Muscle of arm (tissue), 12 donors: ENCODE results near the gene RAB44. TPM values are rescaled to one million over a fixed set of nuclear protein-coding genes. Genes with fewer than 3 reads are reported as not detected.
"Not testable (repeated sequence)": the region's sequence is repeated elsewhere in the genome, so short reads cannot be mapped to it uniquely, and the experiment has no call there.

Experiments used
- DNase-seq: peaks from one replicate; pipeline ENCODE4 v3.0.0-alpha.2; 2013
- polyA plus RNA-seq, 12 donors: library from polyadenylated mRNA; unstranded; fragments of 120-200 nt; gene quantifications; one replicate each; pipeline ENCODE4 v1.2.1, GENCODE V29; 2013; ENCODE audit not compliant: insufficient read length in 12 of 12

The RAB44 gene
- polyA plus RNA-seq, 12 donors = 0.04 to 0.50 (median 0.10) TPM; not detected in 4

DNA sequence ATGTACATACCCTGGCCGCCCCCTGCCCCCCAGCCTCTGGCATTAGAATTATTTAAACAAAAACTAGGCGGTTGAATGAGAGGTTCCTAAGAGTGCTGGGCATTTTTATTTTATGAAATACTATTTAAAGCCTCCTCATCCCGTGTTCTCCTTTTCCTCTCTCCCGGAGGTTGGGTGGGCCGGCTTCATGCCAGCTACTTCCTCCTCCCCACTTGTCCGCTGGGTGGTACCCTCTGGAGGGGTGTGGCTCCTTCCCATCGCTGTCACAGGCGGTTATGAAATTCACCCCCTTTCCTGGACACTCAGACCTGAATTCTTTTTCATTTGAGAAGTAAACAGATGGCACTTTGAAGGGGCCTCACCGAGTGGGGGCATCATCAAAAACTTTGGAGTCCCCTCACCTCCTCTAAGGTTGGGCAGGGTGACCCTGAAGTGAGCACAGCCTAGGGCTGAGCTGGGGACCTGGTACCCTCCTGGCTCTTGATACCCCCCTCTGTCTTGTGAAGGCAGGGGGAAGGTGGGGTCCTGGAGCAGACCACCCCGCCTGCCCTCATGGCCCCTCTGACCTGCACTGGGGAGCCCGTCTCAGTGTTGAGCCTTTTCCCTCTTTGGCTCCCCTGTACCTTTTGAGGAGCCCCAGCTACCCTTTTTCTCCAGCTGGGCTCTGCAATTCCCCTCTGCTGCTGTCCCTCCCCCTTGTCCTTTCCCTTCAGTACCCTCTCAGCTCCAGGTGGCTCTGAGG is 11.5 kb upstream of the RAB44 start:
- no peak for DNase-seq

DNA sequence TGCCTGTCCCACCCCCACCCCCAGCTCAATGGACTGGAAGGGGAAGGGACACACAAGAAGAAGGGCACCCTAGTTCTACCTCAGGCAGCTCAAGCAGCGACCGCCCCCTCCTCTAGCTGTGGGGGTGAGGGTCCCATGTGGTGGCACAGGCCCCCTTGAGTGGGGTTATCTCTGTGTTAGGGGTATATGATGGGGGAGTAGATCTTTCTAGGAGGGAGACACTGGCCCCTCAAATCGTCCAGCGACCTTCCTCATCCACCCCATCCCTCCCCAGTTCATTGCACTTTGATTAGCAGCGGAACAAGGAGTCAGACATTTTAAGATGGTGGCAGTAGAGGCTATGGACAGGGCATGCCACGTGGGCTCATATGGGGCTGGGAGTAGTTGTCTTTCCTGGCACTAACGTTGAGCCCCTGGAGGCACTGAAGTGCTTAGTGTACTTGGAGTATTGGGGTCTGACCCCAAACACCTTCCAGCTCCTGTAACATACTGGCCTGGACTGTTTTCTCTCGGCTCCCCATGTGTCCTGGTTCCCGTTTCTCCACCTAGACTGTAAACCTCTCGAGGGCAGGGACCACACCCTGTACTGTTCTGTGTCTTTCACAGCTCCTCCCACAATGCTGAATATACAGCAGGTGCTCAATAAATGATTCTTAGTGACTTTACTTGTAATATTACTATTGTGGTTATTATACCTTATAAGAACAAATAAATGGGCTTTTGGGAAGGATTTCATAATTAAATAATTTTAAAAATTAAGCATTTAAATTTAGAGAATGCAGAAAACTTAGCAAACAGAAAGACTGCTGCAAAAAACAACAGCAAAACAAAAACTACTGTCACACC is 10.7 kb upstream of the RAB44 start:
- no peak for DNase-seq

DNA sequence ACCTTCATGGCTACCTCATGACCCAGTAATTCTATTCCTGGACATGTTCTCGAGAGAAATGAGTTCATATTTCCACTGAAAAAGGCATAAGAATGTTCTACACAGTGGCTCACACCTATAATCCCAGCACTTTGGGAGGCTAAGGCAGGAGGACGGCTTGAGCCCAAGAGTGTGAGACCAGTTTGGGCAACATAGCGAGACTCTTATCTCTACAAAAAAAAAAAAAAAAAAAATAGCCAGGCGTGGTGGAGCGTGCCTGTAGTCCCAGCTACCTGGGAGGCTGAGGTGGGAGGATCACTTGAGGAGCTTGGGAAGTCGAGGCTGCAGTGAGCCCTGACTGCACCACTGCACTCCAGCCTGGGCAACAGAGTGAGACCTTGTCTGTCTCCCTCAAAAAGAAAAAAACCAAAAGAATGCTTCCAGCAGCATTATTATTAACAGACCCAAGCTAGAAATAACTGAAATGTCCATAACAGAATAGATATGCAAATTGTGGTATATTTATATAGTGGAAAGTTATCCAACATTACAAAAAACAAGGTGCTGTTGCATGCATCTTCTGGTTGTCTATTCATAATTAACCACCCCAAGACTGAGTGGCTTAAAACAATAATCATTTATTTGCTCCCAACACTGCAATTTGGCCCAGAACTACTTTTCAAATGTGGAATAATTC is 9.4 kb upstream of the RAB44 start:
- no peak for DNase-seq

DNA sequence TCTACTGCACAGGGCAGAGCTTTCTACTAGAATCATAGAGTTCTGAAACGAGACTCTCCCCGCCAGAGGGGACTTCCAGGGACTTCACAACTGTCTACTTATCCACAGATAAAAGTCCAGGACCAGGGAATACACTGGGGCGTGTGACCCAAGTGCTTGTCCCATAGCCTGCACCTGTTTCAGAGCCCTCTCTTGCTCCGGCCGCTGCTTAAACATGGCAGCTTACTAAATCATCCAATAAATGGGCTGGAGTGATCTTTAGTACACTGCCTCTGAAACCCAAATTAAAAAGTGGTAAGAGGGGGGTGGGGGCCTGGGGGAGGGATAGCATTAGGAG is 8.9 kb upstream of the RAB44 start:
- DNase-seq = no peak

DNA sequence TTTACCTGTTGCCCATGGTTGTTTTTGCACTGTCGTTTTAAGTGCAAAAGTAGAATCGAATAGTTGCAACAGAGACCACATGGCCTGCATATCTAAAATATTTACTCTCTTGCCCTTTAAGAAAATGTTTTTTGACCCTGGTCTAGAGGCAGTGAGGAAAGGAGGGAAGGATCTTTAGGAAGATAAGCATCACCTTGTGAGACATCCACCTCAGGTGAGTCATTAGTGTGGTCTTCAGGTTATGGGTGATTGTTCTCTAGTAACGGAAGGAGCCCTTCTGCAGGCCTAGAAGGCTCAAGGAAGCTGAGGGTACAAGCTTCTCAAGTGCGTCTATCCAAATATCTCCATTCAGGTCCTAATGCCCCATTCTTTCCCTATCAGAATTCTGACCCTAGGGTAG is 6.6 kb upstream of the RAB44 start:
- DNase-seq = no peak

DNA sequence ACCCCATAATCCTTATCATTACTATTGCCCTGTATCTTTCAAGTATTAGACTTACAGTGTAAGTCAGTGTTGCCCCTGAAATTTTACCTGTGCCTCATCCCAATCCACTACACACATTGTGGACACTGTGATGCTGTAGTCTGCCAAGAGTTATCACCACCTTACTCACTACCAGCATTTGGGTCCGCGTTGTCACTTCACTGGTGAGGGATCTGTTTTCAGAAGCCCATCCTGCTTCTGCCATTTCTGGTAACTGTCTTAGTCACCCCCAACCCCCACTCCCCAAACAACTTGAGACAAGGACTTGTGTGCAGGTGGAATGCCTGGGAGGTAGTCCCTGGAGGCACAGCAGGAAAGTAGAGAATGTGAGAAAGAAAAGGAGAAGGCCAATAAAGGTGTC is 6.0 kb upstream of the RAB44 start:
- DNase-seq = no peak

DNA sequence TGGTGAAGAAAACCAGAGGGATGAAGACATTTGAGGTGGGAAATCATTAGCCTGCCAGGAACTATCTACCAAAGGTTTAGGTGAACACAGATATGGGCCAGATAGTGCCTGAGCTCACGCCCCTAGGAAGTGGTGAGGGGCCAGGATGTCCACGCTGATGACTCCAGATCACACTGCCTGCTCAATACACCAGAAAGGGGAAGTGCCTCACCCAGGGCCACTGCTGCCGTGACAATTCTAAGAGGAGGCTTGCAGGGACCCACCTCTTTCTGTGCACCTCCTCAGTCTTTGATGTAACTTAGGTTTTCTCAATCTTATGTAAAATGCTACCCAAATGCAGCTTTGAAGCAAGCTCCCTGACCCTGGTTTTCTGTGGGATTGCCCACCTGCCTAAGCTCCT is 5.4 kb upstream of the RAB44 start:
- no peak for DNase-seq

DNA sequence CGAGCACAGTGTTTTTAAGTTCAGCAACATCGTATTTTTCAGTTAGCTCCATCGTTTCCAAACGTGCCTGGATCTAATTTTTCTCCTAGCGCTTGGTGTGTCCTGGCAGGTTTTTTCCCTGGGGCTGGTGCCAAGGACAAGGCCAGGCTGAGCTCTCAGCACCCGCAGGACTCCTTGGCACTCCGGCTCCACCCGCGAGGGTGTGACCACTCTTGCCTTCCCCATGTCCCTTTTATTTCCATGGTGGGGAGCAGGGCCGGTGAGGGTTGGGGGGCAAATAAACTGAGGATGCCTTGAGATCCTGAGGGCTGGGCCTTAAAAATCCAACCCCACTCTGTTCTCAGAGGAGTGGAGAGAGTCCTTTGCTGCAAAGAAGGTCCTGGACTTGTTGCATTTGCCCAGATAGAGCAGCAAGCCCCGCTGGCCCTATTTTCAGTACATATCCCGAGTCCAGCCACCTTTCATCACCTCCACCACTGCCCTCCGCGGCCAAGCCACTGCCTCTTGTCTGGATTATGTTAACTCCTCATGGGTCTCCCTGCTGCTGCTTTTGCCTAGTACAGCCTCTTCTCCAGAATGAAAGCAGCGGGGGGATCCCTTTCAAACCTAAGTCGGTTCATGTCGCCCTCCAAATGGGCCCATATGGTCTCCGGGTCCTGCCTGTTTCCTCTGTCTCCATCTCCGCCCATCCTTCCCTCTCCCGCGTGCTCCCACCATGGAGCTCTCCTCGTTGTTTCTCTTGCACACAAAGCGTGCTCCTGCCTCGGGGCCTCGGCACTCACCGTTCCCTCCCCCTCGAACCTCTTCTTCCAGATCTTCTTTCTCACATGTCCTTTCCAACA is 4.5 kb upstream of the RAB44 start:
- DNase-seq = no peak

DNA sequence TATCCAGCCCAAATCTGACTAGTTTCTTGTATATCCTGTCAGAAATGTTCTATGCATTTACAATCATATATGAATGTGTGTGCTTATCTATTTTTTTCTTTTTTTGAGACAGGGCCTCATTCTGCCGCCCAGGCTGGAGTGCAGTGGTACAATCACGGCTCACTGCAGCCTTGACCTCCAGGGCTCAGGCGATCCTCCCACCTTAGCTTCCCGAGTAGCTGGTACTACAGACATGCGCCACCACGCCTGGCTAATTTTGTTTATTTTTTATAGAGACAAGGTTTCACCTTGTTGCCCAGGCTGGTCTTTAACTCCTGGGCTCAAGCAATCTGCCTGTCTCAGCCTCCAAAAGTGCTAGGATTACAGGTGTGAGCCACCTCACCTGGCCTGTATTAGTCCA is 3.0 kb upstream of the RAB44 start:
- DNase-seq = no peak

DNA sequence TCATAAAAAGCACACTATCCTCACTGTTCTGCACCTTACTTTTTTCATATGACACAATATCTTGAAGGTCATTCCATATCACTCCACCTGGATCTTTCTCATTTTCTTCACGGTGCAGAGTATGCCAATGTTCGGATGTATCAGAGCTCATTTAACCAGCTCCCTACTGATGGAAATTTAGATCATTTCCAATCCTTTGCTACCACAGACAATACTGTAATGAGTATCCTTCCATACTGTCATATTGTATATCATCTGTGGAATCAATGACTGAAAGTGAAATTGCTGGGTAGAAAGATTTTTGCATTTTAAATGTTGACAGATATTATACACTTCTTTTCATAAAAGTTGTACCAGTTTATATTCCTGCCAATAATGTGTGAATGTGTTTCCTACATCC is 2.2 kb upstream of the RAB44 start:
- no peak for DNase-seq

DNA sequence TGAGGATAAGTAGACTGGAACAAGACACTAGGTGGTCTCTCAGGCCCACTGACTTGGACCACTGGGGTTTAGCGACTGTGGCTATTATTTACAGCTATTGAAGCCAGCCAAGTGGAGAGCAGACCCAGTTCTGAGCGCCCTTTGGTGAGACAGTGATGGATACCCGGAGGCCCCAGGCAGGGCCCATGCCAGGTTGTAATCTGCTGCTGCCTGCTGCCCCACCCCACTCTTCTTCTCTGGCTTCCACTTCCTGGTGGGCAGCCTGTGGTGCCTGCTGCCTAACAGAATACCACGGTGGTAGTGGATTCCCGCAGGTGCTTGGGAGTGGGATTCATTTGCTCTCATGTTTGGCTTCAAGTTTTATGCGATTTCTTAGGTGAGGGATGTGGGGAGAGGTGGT is 570 bp downstream of the RAB44 start:
- DNase-seq = no peak

DNA sequence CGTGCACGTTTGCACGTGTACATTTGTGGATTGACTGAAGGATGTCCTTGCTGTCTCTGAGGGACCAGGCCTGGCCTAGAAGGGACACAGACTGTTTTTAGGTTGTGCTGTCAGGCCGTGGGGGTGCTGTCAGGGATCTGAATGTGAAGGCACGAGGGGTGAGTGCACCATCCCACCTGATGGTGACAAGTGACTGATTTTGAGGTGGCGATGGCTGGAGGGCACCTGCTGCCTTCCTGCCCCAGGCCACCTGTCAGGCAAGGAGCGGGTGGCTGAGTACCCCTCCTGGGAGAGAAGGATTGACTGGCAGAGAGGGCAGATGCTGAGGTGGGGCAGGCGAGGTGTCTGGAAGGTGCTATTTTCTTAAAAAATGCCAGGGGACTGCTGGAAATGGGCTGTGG is 1.2 kb downstream of the RAB44 start:
- no peak for DNase-seq

DNA sequence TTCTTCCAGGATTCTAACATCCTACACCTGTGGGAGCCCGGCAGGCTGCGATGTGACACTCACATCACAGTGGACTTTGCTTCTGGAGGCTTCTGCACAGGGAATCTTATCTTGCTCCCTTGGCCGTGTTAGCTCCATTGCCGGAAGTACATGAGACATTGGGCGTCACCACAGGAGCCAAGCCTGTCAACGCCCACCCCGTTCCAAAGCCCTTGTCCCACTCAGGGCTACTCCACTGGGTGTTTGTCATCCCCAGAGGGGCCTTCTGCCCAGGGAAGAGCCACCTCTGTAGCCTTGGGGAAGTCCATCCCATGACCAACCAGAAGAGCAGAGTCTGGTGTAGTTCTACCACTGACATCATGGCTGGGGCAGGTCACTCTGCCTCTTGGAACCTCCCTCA is 1.7 kb downstream of the RAB44 start:
- DNase-seq = no peak

DNA sequence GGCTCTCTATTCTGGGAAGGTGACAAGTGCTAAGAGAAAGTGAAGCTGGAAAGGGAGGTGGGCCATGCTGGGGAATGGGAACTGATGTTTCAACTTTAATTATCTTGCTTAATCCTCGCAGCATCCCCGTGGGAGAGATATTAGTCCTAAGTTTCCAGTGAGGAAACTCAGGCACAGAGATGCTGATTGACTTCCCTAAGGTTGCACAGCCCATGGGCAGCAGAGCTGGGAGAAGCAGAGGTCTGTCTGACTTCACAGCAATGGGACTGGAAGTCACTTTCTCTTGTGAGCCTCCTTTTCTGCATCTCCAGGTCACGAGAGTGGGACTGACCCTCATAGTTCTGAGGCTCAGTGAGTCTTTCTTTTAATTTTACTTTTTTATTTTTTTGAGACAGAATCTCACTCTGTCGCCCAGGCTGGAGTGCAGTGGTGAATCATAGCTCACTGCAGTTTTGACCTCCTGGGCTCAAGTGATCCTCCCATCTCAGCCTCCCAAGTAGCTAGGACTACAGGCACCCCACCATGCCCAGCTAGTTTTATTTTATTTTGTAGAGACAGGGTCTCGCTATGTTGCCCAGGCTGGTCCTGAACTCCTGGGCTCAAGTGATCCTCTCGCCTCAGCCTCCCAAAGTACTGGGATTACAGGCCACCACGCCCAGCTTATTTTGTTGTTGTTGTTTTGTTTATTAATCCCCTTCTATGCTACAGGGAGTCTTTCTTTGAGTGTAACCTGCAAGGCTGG is 2.6 kb downstream of the RAB44 start:
- DNase-seq = no peak

DNA sequence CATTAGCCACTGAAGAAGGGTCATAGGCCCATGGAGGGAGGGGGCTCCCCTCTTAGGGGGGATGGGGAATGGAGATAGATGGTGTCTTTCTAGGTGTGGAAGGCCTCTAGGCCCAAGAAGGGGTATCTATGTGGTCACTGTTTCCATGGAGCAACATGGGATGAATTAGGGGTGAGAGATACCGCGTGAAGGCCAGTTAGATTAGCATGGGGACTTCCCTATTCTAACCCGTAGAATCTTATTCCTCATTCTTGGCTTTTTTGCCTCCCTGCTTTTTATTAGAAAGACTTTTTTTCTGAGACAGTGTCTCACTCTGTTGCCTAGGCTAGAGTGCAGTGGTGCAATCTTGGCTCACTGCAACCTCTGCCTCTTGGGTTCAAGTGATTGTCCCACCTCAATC is 3.2 kb downstream of the RAB44 start:
- DNase-seq = no peak

DNA sequence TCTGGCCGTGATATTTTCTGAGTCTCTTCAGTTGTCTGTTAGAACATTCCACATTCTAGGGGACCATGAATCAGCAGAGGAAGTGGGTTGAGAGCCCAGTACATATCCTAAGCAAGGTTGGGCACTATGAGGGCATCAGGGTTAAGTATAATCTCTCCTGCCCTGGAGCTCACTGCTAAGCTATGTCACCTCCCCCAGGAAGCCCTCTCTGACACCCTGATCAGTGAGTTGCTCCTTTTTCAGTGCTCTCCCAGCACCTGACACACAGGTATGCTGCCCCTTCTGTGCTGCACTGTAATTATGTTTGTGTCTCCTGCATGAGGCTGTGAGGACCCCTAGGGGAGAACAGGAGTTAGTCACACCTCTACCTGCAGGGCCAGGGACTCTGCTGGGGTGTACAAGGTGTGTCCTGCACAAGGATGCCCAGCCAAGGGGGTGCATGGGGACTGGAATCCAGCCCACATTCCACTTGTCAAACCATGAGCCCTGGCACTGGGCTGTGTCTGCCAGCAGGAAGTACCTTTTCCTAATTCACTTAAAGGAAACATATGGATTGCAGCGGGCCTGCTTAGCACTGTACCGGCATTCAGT is 3.9 kb downstream of the RAB44 start:
- no peak for DNase-seq

DNA sequence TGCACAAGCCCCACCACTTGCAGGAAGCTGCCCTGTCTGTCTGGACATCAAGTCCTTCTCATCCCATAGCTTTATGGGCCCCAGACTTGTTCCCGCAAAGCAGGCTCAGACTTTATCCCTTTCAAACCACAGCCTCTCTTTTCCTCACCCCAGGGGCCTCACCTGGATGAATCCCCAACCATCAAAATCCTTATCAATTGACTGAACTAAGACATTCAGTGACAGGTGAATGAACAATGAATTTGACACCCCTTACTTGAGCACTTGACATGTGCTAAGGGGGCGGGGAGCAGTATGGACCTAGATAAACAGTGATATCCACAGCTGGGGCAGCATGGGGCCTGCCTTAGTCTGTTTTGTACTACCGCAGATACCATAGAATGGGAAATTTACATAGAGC is 5.0 kb downstream of the RAB44 start:
- no peak for DNase-seq

DNA sequence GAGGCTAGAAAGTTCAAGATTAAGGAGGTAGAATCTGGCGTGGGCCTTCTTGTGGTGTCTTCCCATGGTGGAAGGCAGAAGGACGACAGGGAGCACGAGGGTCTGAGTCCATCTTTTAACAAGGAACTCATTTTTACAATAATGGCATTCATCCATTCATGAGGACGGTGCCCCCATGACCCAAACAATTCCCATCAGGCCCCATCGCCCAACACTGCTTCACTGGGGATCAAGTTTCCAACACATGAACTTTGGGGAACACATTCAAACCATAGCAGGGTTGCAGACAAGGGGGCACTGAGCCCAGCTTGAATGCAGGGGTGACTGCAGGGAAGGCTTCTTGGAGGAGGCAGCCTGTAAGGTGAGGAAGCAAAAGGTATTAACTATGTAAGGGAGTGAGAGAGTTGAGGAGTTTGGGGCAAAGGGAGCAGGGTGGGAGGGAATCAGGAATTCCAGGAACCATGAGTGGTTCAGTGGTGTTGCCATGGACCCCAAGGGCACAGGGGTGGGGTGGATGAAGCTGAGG is 5.5 kb downstream of the RAB44 start:
- DNase-seq = no peak

DNA sequence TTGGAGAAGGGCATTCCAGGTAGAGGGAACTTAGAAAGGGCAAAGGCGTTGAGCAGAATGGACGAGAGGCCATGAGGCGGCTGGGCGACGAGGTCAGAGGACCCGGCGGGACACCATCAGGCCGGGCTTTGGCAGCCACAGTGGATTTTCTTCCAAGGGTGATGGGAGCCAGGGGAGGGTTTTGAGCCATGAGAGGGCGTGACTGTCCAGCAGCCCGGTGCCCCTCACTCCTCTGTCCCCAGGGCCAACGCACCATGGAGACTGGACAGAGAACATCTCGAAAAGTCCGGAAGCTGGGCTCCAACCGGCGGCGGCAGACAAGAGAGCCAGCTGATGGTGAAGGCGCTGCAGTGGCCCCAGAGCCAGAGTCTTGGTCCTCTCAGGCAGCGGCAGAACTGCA is 6.4 kb downstream of the RAB44 start:
- DNase-seq = no peak

DNA sequence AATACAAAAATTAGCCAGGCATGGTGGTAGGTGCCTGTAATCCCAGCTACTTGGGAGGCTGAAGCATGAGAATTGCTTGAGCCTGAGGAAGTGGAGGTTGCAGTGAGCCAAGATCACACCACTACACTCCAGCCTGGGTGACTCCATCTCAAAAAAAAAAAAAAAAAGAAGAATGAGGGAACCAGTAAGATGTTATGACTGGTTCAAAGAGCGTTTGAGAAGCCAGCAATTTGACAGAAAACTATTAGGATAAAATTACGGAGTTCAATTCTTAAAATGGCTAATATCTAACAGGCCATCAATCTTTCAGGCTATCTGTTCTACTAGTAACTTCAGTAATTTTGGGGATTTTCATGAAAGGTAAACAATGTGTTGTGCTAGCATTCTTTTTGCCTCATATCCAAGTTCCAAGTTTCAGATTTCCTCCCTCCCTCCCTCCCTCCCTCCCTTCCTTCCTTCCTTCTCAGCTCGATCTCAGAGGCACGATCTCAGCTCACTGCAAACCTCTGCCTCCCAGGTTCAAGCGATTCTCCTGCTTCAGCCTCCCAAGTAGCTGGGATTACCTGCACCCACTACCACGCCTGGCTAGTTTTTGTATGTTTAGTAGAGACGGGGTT is 7.4 kb downstream of the RAB44 start:
- DNase-seq = not testable (repeated sequence)
